Heart right ventricle (tissue), 16 donors: ENCODE measurements around the gene NPHS2. TPM values are rescaled to one million over a fixed set of nuclear protein-coding genes. Genes with fewer than 3 reads are reported as not detected.
A peak's percentile ranks its signal among the peaks of the same experiment; 100 is the strongest.

ENCODE experiments used
- ATAC-seq, 8 donors: fragments of 200-7000 bp; cut with Tn5 transposase; one replicate each; pipeline ENCODE4 v1.9.1; 2020; ENCODE audit warnings: mild to moderate bottlenecking in 8 of 8, moderate library complexity in 8 of 8, moderate number of reproducible peaks in 1 of 8
- DNase-seq, 2 donors: peaks; one replicate each; pipeline ENCODE4 v3.0.0-alpha.2; 2020
- H3K27ac ChIP-seq, 10 donors: fragments of 200-600 bp; sonication (generic) in 2 of 10; one replicate each; pipeline versions ENCODE4 v1.5.0 to v1.8.0; 2020 to 2022; ENCODE audit warnings: mild to moderate bottlenecking in 3 of 10
- H3K27me3 ChIP-seq, 7 donors: fragments of 200-600 bp; one replicate each; pipeline ENCODE4 v1.8.0; 2021 to 2022; ENCODE audit warnings: mild to moderate bottlenecking in 2 of 7
- H3K36me3 ChIP-seq, 9 donors: fragments of 200-600 bp; sonication (generic) in 1 of 9; one replicate each; pipeline versions ENCODE4 v1.5.0 to v1.8.0; 2020 to 2022; ENCODE audit warnings: mild to moderate bottlenecking in 2 of 9
- H3K4me1 ChIP-seq, 9 donors: fragments of 200-600 bp; sonication (generic) in 1 of 9; one replicate each; pipeline versions ENCODE4 v1.5.0 to v1.8.0; 2020 to 2022; ENCODE audit warnings: mild to moderate bottlenecking in 4 of 9
- H3K4me3 ChIP-seq, 10 donors: fragments of 200-600 bp; sonication (generic) in 2 of 10; one replicate each; pipeline versions ENCODE4 v1.5.0 to v1.8.0; 2020 to 2022; ENCODE audit warnings: mild to moderate bottlenecking in 7 of 10, moderate library complexity in 2 of 10
- H3K9me3 ChIP-seq, 11 donors: fragments of 200-600 bp in 10 of 11; sonication (generic) in 2 of 11; one replicate each; pipeline versions ENCODE4 v1.5.0 to v1.8.0; 2013 to 2022; ENCODE audit warnings: mild to moderate bottlenecking in 2 of 11, control low read depth in 1 of 11, moderate library complexity in 1 of 11
- CTCF ChIP-seq, 9 donors: fragments of 200-600 bp; sonication (generic) in 2 of 9; IDR thresholded peaks; one replicate each; pipeline versions ENCODE4 v1.5.0 to v1.8.0; 2021 to 2022; ENCODE audit warnings: antibody characterized with exemption in 9 of 9, mild to moderate bottlenecking in 5 of 9, moderate library complexity in 1 of 9
- WGBS, 2 donors: extraction: QIAGEN DNeasy Blood & Tissue Kit; methylation state at CpG; one replicate each; pipeline ENCODE4 v1.1.7; 2013; ENCODE audit warnings: inconsistent platforms in 1 of 2; 5-methylcytosine and 5-hydroxymethylcytosine counted together
- intact Hi-C, 10 donors: fragments of 100-400 bp; cut with DNase I; formaldehyde crosslinking; loops; one replicate each; pipeline versions ENCODE4 v1.11.1 to v1.14.2; 2022
- polyA plus RNA-seq, 2 donors: library from polyadenylated mRNA; stranded (reverse); fragments of 200-250 nt; gene quantifications; one replicate each; pipeline ENCODE4 v1.2.3, GENCODE V29; 2013
- total RNA-seq, 10 donors: library from RNA; stranded (reverse); fragmentation: NEBNext Ultra II Directional in 3 of 10; extraction: Animal tissue kit (Norgen Biotek cat#: 25700) in 3 of 10; gene quantifications; one replicate each; pipeline versions ENCODE4 v1.2.1 to v1.2.4, GENCODE V29; 2021 to 2023
- donor health status: Arrhythmogenic right ventricular cardiomyopathy.
- donor health status: ischemic (EF 13 %, LVEDD 7.1; RV severe dilation, severe dysfunction).
- donor health status: healthy with polysubstance abuse.
- donor health status: DM: no; HTN: yes; CAD: no.
- donor health status: DM: no; HTN: no; CAD: no.
- donor health status: ischemic (EF 25% LVEDD 6.9; RV normal size, moderate dysfunction).
- donor health status: ischemic (EF 25% LVEDD 5.7; RV mildly dilated, moderate dysfunction).
- donor health status: healthy.
- donor health status: DM: yes; HTN: yes; CAD: no.
- donor health status: Ischemic cardiomyopathy.
- donor health status: ischemic (EF 35%, LVEDD 5.7; RV mildly dilated, moderate dysfunction).
- donor health status: nonischemic (EF 11% LVEDD 7.7; RV severe dilation, severe dysfunction).
- donor health status: DM: yes; HTN: yes; CAD: no.
- donor health status: PGD.
- donor health status: ischemic (EF 29% LVEDD 5.4; RV normal size, mild dysfunction).
- donor health status: nonischemic (EF 23%, LVEDD 6.1; RV moderate dilation, normal function).

The NPHS2 gene
- total and polyA plus RNA-seq, 12 donors: not detected

GRCh38 chr1:179550746-179551682, 24.7 kb downstream of the NPHS2 start:
- peak in 4 of 8 donors; percentile 17 to 82 (median 34) for ATAC-seq

GRCh38 chr1:179549368-179549700, 26.4 kb downstream of the NPHS2 start:
- DNase-seq (no peak), ATAC-seq (no peak)
- no peaks in the 10 kb centered on the region for H3K36me3 ChIP-seq
- H3K27me3 ChIP-seq: no peaks in the 10 kb centered on the region
- intact Hi-C loops: no loop called here
- WGBS, 2 donors: 88 to 97% methylated on average over 2 of the region's 2 CpGs
- TF ChIP-seq CTCF (IDR thresholded peaks at IDR 0.05): no peak
- H3K4me1 ChIP-seq: peaks cover 0 to 5% (median 0%) of the 10 kb centered on the region in 9 donors
- no peak overlapping the region for H3K4me3 ChIP-seq
- no peaks in the 10 kb centered on the region for H3K9me3 ChIP-seq
- no peak overlapping the region for H3K27ac ChIP-seq

More at GRCh38 chr1:179550746-179551682, 24.7 kb downstream of the NPHS2 start:
- peaks cover 0 to 4% (median 0%) of the 10 kb centered on the region in 9 donors for H3K4me1 ChIP-seq
- peak overlapping the region in 1 of 10 donors; percentile 47 for H3K27ac ChIP-seq
- no peaks in the 10 kb centered on the region for H3K9me3 ChIP-seq
- intact Hi-C loops: no loop called here
- no peak overlapping the region for H3K4me3 ChIP-seq
- WGBS, 2 donors: 44 to 48% methylated on average over 9 of the region's 9 CpGs
- no peaks in the 10 kb centered on the region for H3K27me3 ChIP-seq
- TF ChIP-seq CTCF (IDR thresholded peaks at IDR 0.05): no peak
- no peak for DNase-seq
- H3K36me3 ChIP-seq: no peaks in the 10 kb centered on the region

GRCh38 chr1:179548666-179549367, 26.9 kb downstream of the NPHS2 start:
- WGBS, 2 donors: 54 to 66% methylated on average over 3 of the region's 3 CpGs

More at GRCh38 chr1:179548666-179549367, 26.9 kb downstream of the NPHS2 start:
- Histone ChIP-seq H3K4me1 (peaks cover 0 to 5% (median 0%) of the 10 kb centered on the region in 9 donors), H3K4me3 (no peak overlapping the region), H3K27ac (no peak overlapping the region), H3K9me3 (no peaks in the 10 kb centered on the region), H3K36me3 (no peaks in the 10 kb centered on the region), H3K27me3 (no peaks in the 10 kb centered on the region)
- no peak for TF ChIP-seq CTCF (IDR thresholded peaks at IDR 0.05)
- DNase-seq (no peak), ATAC-seq (no peak)
- intact Hi-C loops: no loop called here
